ENCODE measurements around the gene PRSS35.
"Not testable (repeated sequence)": the region's sequence is repeated elsewhere in the genome, so short reads cannot be mapped to it uniquely, and the experiment has no call there.

The PRSS35 gene

GRCh38 chr6:83517500-83517899 lies 5.2 kb downstream of the PRSS35 start:
- no peak for DNase-seq (ENCODE audit: low read depth)

GRCh38 chr6:83518816-83519480 lies 6.6 kb downstream of the PRSS35 start:
- no peak for DNase-seq (ENCODE audit: low read depth)

- no peak for DNase-seq (ENCODE audit: low read depth)
Observed at GRCh38 chr6:83536034-83536646, 23.8 kb downstream of the PRSS35 start.

- no peak for DNase-seq (ENCODE audit: low read depth)
Observed at GRCh38 chr6:83536647-83537589, 24.6 kb downstream of the PRSS35 start.

- DNase-seq (ENCODE audit: low read depth), result no peak
Observed at GRCh38 chr6:83539678-83540077, 27.3 kb downstream of the PRSS35 start.

- no peak for DNase-seq (ENCODE audit: low read depth)
Observed at GRCh38 chr6:83546636-83547035, 34.3 kb downstream of the PRSS35 start.

- DNase-seq (ENCODE audit: low read depth), result not testable (repeated sequence)
Observed at GRCh38 chr6:83550482-83550881, 38.1 kb downstream of the PRSS35 start.

GRCh38 chr6:83551748-83552147 lies 39.4 kb downstream of the PRSS35 start:
- not testable (repeated sequence) for DNase-seq (ENCODE audit: low read depth)

- no peak for DNase-seq (ENCODE audit: low read depth)
Observed at GRCh38 chr6:83556871-83557270, 44.5 kb downstream of the PRSS35 start.

GRCh38 chr6:83558975-83559374 lies 46.6 kb downstream of the PRSS35 start:
- no peak for DNase-seq (ENCODE audit: low read depth)

GRCh38 chr6:83571663-83572185 lies 59.4 kb downstream of the PRSS35 start:
- DNase-seq (ENCODE audit: low read depth), result not testable (repeated sequence)

GRCh38 chr6:83574783-83575182 lies 62.4 kb downstream of the PRSS35 start:
- DNase-seq (ENCODE audit: low read depth), result no peak

Data from activated T-helper 1 cell treated with Interleukin-2 at 50 U/mL for 16 hours (primary cell).